Transverse colon (tissue), 4 donors: ENCODE results near the gene PLVAP.

Experiments
- CTCF ChIP-seq, 5 experiments: fragments of 200-600 bp in 3 of 5; fragments of 450-650 bp in 2 of 5; sonication (generic) in 3 of 5; IDR thresholded peaks; 1 replicate in 2 of 5; 2 replicates in 3 of 5; pipeline ENCODE4 v1.5.1; 2016 to 2017; ENCODE audit warnings: antibody characterized with exemption in 5 of 5, inconsistent platforms in 3 of 5, mild to moderate bottlenecking in 2 of 5, moderate library complexity in 1 of 5
- EP300 ChIP-seq: sonication (generic); formaldehyde crosslinking; IDR thresholded peaks from one replicate; pipeline ENCODE4 v1.6.1; 2017; ENCODE audit warnings: antibody characterized with exemption, low read depth
- POLR2A ChIP-seq: fragments of 450-650 bp; IDR thresholded peaks from one replicate; pipeline ENCODE4 v1.6.1; 2016; ENCODE audit warnings: antibody characterized with exemption, mild to moderate bottlenecking, moderate library complexity
- POLR2AphosphoS5 ChIP-seq, 3 donors: sonication (generic); formaldehyde crosslinking; IDR thresholded peaks; one replicate each; pipeline ENCODE4 v1.6.1; 2016; ENCODE audit warnings: antibody characterized with exemption in 3 of 3

GRCh38 chr19:17303940-17304267, 73.2 kb downstream of the PLVAP start:
- TF ChIP-seq EP300 (no peak), CTCF (IDR thresholded peaks at IDR 0.05) (no peak), POLR2A (no peak), POLR2AphosphoS5 (IDR thresholded peaks at IDR 0.05) (no peak)
